ENCODE measurements around the gene FA2H. TPM values are rescaled to one million over a fixed set of nuclear protein-coding genes. Genes with fewer than 3 reads are reported as not detected.
"Not testable (repeated sequence)": the region's sequence is repeated elsewhere in the genome, so short reads cannot be mapped to it uniquely, and the experiment has no call there.

Gene FA2H
- total and polyA plus RNA-seq, 2 of the 13 experiments (the other 11 are each of a cell fraction or from before 2014, with no cell fraction given) = 0.20 TPM; not detected in 1

DNA sequence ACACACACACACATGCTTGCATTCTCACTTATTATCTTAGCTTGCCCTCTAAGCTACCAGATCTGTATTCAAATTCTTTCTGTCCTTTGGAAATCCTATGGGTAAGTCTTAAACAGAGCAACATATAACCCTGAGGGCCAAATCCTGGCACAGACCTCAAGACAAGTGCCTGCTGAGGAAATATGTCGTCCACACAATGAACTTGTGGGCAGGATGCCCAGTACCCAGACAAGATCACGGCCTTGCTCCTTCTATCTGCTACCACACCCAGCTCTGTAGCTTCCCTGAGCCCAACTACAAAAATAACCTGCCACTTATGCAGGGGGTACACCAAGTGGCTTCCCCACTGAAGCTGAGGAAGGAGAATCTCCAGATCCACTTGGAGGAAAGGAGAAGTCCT lies 37.3 kb upstream of the FA2H start:
- H3K4me3 ChIP-seq (replicated peaks in 1 of 3; ENCODE audit: insufficient read depth in 1 of 3, low read depth in 2 of 3, low read length in 3 of 3) = no peak overlapping the region
- in situ Hi-C loops (cut with HindIII; ENCODE audit: extremely low pct_ligation_motif_present, low pct_unique_long_range_greater_than_20kb) (loop anchor here (10.0 kb wide), 1 partner anchor 107 kb away; the partner anchor contains the start of gene MLKL), intact Hi-C loops (cut with micrococcal nuclease; ENCODE audit: unreplicated experiment) (no loop called here)
- POLR2A ChIA-PET = no interaction called here
- FAIRE-seq (no peak), ATAC-seq (no peak), DNase-seq (ENCODE audit: low spot score) (no peak)
- no peaks in the 10 kb centered on the region for H3K36me3 ChIP-seq (replicated peaks in 1 of 2; ENCODE audit: control insufficient read depth in 1 of 2, insufficient read depth in 2 of 2, low read length in 2 of 2)
- peaks cover 4% of the 10 kb centered on the region; the same call in 1 of the 2 replicates for H3K9me3 ChIP-seq (ENCODE audit: low read length)
- CTCF ChIA-PET (ENCODE audit: low intra/inter-chr PET ratio, low total read pairs) = interaction anchor here (2.5 kb wide), 1 partner anchor 51 kb away, joined by 36 read pairs; no protein-coding TSS in a partner anchor
- no peak overlapping the region for H3K27ac ChIP-seq (ENCODE audit: extremely low read length, insufficient read depth, low read length)
- TF ChIP-seq MED1 (CRISPR knock-in tag; IDR thresholded peaks at IDR 0.05) (no peak), GTF2F1 (IDR thresholded peaks at IDR 0.05; ENCODE audit: low read length) (no peak), TARDBP (CRISPR knock-in tag; IDR thresholded peaks at IDR 0.05) (no peak), ZNF567 (CRISPR knock-in tag; IDR thresholded peaks at IDR 0.05; ENCODE audit: borderline replicate concordance) (no peak), SATB2 (CRISPR knock-in tag; IDR thresholded peaks at IDR 0.05) (no peak), ZNF788 (CRISPR knock-in tag; IDR thresholded peaks at IDR 0.05; ENCODE audit: borderline replicate concordance) (no peak), DNMT3B (CRISPR knock-in tag; conservative IDR thresholded peaks at IDR 0.05) (no peak), ARNT2 (CRISPR knock-in tag; IDR thresholded peaks at IDR 0.05; ENCODE audit: low read depth) (no peak), ZFP82 (CRISPR knock-in tag; IDR thresholded peaks at IDR 0.05; ENCODE audit: borderline replicate concordance) (no peak), AGO1 (IDR thresholded peaks at IDR 0.05; ENCODE audit: low read depth, low read length, poor library complexity, severe bottlenecking) (no peak), ZFP36L1 (CRISPR knock-in tag; IDR thresholded peaks at IDR 0.05) (no peak), TCF7 (IDR thresholded peaks at IDR 0.05; ENCODE audit: low read depth) (no peak), ZNF768 (CRISPR knock-in tag; IDR thresholded peaks at IDR 0.05) (no peak)
- TF ChIP-seq, protein P1, sequence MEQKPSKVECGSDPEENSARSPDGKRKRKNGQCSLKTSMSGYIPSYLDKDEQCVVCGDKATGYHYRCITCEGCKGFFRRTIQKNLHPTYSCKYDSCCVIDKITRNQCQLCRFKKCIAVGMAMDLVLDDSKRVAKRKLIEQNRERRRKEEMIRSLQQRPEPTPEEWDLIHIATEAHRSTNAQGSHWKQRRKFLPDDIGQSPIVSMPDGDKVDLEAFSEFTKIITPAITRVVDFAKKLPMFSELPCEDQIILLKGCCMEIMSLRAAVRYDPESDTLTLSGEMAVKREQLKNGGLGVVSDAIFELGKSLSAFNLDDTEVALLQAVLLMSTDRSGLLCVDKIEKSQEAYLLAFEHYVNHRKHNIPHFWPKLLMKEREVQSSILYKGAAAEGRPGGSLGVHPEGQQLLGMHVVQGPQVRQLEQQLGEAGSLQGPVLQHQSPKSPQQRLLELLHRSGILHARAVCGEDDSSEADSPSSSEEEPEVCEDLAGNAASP (CRISPR knock-in tag; IDR thresholded peaks at IDR 0.05; ENCODE audit: borderline replicate concordance) = no peak
- TF ChIP-seq, protein P2, sequence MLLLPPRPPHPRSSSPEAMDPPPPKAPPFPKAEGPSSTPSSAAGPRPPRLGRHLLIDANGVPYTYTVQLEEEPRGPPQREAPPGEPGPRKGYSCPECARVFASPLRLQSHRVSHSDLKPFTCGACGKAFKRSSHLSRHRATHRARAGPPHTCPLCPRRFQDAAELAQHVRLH (CRISPR knock-in tag; IDR thresholded peaks at IDR 0.05; ENCODE audit: borderline replicate concordance, low read depth) = no peak
- TF ChIP-seq, protein P3, sequence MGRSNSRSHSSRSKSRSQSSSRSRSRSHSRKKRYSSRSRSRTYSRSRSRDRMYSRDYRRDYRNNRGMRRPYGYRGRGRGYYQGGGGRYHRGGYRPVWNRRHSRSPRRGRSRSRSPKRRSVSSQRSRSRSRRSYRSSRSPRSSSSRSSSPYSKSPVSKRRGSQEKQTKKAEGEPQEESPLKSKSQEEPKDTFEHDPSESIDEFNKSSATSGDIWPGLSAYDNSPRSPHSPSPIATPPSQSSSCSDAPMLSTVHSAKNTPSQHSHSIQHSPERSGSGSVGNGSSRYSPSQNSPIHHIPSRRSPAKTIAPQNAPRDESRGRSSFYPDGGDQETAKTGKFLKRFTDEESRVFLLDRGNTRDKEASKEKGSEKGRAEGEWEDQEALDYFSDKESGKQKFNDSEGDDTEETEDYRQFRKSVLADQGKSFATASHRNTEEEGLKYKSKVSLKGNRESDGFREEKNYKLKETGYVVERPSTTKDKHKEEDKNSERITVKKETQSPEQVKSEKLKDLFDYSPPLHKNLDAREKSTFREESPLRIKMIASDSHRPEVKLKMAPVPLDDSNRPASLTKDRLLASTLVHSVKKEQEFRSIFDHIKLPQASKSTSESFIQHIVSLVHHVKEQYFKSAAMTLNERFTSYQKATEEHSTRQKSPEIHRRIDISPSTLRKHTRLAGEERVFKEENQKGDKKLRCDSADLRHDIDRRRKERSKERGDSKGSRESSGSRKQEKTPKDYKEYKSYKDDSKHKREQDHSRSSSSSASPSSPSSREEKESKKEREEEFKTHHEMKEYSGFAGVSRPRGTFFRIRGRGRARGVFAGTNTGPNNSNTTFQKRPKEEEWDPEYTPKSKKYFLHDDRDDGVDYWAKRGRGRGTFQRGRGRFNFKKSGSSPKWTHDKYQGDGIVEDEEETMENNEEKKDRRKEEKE (IDR thresholded peaks at IDR 0.05) = no peak
- no peaks in the 10 kb centered on the region for H3K79me2 ChIP-seq (ENCODE audit: insufficient read depth, low read length)
- H4K20me1 ChIP-seq (ENCODE audit: insufficient read depth, low read length) = no peaks in the 10 kb centered on the region
- peaks cover 2 to 18% of the 10 kb centered on the region in 2 experiments; a peak in 3 of 5 replicates for H3K27me3 ChIP-seq (ENCODE audit: control insufficient read depth in 1 of 2, insufficient read depth in 2 of 2, low read length in 2 of 2)
- no TSS peak for BruUV-seq (replicated peaks)
- peaks cover 14% of the 10 kb centered on the region for H3K4me1 ChIP-seq (ENCODE audit: insufficient read depth, low read length)
- H3K4me2 ChIP-seq (ENCODE audit: low read depth, low read length) = no peak overlapping the region
- H3K9ac ChIP-seq (ENCODE audit: insufficient read depth, low read depth, low read length) = no peak overlapping the region
- H2AFZ ChIP-seq (ENCODE audit: low read length) = no peak overlapping the region
- 21% methylated on average over 2 of the region's 2 CpGs for WGBS (ENCODE audit: low lambda C conversion rate)

DNA sequence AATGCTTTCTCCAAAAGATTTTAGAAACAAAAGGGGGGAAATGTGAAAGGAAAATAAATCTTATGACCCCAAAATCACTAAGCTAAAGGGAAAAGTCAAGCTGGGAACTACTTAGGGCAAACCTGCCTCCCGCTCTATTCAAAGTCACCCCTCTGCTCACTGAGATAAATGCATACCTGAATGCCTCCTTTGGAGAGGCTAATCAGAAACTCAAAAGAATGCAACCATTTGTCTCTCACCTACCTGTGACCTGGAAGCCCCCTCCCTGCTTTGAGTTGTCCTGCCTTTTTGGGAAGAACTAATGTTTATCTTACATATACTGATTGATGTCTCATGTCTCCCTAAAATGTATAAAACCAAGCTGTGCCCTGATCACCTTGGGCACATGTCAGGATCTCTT lies 36.6 kb upstream of the FA2H start:
- H3K9me3 ChIP-seq (ENCODE audit: low read length); BruUV-seq (replicated peaks); H2AFZ ChIP-seq (ENCODE audit: low read length); H3K36me3 ChIP-seq (replicated peaks in 1 of 2; ENCODE audit: control insufficient read depth in 1 of 2, insufficient read depth in 2 of 2, low read length in 2 of 2); ATAC-seq; CTCF ChIA-PET (ENCODE audit: low intra/inter-chr PET ratio, low total read pairs); H3K79me2 ChIP-seq (ENCODE audit: insufficient read depth, low read length); DNase-seq (ENCODE audit: low spot score); H3K9ac ChIP-seq (ENCODE audit: insufficient read depth, low read depth, low read length); H3K27ac ChIP-seq (ENCODE audit: extremely low read length, insufficient read depth, low read length); H3K4me2 ChIP-seq (ENCODE audit: low read depth, low read length); intact Hi-C loops (cut with micrococcal nuclease; ENCODE audit: unreplicated experiment); H4K20me1 ChIP-seq (ENCODE audit: insufficient read depth, low read length); H3K4me3 ChIP-seq (replicated peaks in 1 of 3; ENCODE audit: insufficient read depth in 1 of 3, low read depth in 2 of 3, low read length in 3 of 3); FAIRE-seq; POLR2A ChIA-PET: not testable (repeated sequence)
- H3K27me3 ChIP-seq (ENCODE audit: control insufficient read depth in 1 of 2, insufficient read depth in 2 of 2, low read length in 2 of 2) = peaks cover 2 to 14% of the 10 kb centered on the region in 2 experiments; a peak in 3 of 5 replicates
- H3K4me1 ChIP-seq (ENCODE audit: insufficient read depth, low read length) = peaks cover 14% of the 10 kb centered on the region
- in situ Hi-C loops (cut with HindIII; ENCODE audit: extremely low pct_ligation_motif_present, low pct_unique_long_range_greater_than_20kb) = loop anchor here (10.0 kb wide), 1 partner anchor 106 kb away; the partner anchor contains the start of gene MLKL
- WGBS (ENCODE audit: low lambda C conversion rate) = 93% methylated on average over 1 of the region's 1 CpG
